CD4-positive, alpha-beta T cell treated with Interleukin-4 for 1 hour (primary cell): ENCODE measurements around the gene LGALS9.
A peak's percentile ranks its signal among the peaks of the same experiment; 100 is the strongest.
"Not testable (repeated sequence)": the region's sequence is repeated elsewhere in the genome, so short reads cannot be mapped to it uniquely, and the experiment has no call there.

Source experiments
- DNase-seq, 2 donors: peaks; one replicate each; pipeline ENCODE4 v3.0.0-alpha.2; 2020 to 2022

LGALS9 gene

DNA sequence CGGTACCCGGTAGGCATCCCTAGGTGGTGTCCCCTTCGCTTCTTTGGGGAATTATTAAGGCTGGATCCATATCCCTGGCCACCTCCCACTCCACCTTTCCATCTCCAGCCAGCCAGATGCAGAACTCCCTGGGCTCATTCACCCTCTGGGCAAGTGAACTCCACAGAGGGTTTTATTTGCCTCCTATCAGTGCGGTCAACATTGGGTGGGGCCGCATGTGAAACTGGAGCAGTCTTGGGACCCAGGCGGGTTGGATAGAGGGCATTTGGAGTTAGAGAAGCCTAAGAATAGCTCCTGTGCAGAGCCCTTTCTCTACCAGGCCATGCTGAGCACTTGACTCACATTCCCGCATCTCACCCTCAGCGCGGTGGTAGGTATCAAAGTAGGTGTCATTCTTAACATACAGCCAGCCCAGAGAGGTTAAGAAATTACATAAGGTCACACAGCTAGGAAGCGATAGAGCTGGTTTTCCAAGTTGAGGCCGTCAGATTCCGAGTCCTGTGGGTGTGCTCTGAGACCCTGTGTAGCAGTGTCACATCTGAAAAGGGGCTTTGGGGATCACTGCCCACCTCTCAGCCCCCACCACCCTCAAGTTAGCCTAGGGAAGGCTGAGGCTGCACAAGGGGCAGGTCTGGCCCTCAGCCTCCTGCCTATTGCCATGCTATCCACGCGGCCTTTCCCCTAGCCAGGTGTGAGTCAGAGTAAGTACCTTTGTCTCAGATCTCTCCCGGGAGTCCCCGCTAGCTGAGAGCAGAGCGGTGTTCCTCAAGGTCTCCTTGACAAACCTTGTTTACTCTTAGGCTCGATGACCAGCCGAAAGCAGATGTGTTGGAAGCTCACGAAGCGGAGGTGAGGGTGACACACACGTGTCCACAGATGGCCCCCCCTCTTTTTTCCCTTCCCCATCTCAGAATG, 26.9 kb upstream of the LGALS9 start:
- DNase-seq = no peak

DNA sequence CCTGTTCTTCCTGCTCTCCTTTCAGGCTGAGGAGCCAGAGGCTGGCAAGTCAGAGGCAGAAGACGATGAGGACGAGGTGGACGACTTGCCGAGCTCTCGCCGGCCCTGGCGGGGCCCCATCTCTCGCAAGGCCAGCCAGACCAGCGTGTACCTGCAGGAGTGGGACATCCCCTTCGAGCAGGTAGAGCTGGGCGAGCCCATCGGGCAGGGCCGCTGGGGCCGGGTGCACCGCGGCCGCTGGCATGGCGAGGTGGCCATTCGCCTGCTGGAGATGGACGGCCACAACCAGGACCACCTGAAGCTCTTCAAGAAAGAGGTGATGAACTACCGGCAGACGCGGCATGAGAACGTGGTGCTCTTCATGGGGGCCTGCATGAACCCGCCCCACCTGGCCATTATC, 25.6 kb upstream of the LGALS9 start:
- DNase-seq = no peak

DNA sequence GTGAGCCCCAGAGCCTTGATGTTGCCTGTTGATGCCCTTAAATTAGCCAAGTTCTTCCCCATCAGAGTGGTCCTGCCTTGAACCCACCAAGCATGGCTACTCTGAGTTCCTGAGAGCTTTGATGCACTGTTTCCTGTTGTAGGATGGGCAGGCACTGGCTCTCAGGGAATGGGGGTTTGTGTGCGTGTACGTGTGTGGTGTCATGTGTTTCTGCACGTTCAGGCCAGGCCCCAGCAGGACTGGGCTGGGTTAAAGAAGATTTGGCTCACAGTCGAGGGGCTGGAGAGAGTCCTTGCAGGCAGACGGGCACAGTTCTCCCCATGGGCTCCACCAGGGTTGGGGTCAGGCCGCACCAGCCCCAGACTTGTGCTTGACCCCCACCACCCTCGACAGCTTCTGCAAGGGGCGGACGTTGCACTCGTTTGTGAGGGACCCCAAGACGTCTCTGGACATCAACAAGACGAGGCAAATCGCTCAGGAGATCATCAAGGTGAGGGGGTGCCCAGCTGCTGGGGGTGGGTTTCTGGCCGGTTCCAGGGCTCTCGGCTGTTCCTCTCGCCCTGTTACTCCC, 23.4 kb upstream of the LGALS9 start:
- DNase-seq = no peak

DNA sequence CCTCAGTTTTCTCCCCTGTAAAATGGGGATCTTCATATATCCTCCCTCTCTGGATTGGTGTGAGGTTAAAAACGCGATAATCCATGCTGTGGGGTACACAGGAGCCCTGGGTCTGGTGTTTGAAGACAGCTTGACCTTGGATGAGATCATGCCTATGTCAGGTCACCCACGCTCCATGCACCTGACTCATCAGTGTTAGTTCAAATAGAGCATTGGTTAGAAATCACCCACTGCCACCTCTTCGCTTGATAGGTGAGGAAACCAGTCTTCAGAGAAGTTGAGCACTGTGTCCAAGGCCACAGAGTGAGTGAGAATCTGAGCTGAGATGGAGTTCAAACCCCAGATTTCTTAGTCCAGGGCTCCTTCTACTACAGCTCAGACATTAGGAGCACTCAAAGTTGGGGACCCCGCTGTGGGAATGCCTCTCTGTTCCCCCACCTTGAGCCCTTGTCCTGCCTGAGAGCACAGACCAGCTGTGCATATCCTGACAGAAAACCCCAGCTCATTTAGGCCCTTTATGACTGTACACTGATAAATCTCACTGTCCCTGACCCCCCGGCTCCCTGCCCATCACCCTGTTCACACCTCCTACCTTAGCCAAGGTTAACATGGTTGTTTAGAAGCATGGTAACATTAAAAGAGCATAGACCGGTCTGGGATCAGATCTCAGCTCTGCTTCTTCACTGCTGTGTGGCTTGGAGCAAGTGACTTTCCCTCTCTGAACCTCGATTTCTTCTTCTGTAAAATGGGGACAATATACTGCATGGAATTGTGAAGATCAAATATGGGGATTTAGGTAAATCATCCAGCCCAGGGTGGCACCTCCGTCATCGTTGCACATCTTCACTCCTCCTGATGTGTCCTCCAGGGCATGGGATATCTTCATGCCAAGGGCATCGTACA, 22.4 kb upstream of the LGALS9 start:
- no peak for DNase-seq

DNA sequence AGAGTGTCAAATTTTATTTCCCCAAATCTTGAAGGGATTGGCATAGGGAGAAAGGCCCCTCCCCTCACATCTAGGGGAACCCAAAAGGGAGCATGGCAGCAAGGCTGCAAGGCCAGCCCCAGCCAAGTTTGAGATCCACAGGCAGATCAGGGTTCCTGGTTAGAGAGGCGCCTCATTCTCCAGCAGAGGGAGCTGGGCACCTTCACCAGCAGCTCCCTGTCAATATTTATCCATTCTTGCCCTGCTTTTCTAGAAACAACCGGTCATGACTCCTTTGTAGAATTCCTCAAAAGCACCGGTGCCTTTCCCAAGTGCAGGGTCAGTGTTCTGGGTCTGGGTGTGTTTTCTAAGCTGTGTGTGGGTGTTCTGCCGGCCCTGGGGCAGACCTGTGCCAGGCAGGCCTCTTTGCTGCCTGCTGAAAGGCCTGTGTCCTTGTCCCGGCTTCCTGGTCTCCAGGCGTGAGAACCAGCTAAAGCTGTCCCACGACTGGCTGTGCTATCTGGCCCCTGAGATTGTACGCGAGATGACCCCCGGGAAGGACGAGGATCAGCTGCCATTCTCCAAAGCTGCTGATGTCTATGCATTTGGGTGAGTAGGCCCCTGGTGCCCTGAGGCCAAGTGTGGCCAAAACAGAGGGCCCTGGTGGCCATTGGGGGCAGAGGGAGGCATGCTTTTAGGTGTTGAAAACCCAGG, 21.2 kb upstream of the LGALS9 start:
- peak; percentile 16 to 34 for DNase-seq

DNA sequence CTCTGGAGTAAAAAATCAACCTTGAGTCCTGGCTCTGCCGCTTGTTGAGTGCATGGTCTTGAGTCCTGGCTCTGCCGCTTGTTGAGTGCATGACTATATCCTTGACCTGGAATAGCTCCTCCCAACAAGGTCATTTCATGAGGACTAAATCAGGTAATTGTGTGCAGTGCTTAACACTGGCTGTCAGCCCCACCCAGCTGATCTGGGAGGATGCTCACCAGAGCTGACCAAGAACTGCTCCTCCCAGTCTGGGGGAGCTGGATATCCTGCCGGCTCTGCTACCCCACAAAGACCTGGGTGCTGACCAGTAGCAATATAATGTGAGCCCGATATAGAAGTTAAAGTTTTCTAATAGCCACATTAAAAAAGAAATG, 20.7 kb upstream of the LGALS9 start:
- DNase-seq = no peak

DNA sequence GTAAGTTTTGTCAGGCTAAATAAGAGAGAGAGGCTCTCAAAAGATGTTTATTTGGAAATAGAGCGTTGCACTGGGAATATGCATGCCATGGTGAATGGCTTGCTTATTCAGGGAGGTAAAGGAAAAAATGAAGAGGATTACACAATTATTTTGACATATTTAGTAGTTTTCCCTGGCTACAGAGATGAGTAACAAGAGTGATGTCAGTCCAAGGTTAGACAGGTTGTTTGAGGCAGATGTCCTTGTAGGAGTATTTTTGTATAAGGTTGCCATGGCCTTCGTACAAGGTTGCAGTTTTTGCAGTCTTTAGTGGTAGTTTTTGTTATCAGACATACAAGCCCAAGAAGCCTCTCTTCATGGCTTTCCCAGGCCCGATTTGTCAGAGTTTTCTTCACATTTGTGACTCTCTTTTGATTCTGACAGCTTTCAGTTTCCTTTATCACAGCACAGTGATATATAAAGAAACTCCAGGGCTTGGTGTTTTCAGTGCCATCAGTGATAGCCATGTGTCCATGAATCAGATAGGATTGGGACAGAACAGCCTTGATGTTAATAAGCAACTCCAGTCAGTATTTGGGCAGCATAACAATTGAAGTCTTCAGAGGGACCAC, 18.7 kb upstream of the LGALS9 start:
- no peak for DNase-seq

DNA sequence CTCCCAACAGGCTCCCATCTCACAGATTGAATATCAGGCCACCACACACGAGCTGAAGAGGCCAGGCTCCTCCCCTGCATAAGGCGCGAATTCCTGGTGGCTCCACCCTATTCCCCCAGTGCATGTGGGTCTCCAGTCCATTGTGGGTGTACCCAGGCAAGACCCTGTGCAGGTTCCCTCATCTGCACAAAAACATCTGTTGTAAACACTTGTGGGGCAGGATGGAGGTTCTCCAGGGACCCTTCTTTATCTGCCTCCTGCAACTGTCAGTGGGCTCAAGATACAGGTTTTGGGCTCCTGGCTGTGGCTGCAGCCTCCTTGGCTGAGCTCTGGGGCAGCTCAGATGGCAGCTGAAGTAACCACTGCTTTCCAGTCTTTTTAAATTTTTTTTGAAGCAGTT, 17.6 kb upstream of the LGALS9 start:
- no peak for DNase-seq

DNA sequence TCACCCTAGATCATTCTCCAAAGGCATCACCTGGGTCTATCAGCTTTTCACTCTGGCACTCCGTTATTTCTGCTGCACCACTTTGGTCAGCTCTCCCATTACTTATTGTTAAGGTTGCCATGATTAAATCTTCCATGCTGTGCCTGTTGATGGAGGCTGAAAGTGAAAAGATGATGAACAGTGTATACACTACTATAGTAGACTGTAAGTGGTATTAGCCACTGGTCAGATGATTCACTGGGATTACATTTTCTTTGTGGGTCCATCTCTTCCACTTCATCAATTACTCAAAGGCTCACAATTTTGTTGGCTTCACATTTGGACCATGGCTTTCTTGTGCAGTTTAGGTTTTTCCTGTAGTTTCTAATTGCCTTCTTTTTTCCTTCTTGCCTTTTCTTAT, 15.9 kb upstream of the LGALS9 start:
- DNase-seq = no peak

DNA sequence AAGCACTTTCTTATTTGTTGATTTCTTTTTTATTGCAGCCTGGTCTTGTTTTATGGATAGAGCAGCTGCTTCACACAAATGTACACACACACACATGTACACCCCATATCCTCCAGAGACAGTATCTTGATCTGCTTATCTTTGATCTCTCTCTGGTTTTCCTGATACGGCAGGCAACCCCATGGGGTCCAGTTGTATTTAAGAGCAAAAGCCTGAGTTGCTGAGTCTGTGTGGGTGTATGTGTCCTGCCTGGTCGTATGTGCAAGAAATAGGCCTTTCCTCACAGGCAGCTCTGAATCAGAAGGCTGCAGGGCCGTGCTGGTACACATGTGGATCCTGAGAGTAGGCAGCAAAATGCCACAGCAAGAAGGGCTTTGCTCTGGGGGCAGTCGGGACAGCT, 14.6 kb upstream of the LGALS9 start:
- peak in 1 of 2 donors; percentile 13 for DNase-seq

DNA sequence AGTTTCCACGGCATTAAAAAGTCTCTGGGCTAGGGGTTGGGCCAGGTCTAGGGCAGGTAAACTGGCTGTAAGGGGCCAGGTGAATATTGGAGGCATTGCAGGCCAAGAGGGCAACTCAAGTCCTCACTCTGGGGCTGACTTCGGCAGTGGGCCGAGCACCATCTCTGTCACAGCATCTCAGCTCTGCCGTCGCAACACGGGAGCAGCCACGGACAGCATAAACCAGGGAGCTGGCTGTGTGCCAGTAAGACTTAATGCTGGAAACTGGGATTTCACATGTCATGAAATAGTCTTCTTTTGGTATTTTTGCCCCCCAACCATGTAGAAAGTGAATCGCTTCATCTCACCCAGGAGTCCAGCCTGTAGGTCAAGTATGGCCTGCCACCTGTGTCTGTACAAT, 12.6 kb upstream of the LGALS9 start:
- no peak for DNase-seq

DNA sequence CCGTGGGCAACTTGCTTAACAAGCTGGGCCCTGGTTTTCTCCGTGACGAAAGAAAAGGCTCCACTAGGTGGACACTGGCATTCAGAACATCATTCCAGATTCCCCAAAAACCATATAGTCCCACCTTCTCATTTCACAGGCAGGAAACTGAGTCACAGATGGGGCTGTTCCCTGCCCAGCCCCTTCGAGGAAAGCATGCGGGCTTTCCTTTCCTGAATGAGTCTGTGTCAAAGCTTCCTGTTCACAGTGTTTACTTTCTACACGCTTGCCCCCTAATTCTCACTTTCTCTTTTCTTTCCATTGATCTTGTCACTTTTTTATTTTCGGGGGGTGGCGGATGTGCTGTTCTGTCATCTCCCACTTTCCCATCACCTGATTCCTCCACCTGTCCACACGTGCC, 10.3 kb upstream of the LGALS9 start:
- DNase-seq = no peak

DNA sequence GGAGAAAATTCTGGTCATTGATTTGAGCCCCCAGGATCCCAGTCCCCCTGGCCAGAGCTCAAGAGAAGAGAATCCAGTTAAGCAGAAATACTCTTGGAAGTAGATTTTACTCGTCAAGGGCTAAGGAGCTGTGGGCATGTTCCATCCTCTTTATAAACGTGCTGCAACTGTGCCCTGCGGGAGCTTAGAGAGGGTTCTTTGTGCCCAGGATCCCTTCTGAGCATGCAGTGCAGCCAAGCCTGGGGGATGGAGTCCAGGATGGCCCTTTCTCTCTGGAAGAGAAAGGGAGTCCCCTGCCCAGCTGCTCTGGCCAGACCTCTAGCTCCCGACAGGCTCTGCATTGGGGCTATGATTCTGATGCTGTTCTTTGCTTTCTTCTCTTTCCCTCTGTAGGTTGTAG, 9.5 kb upstream of the LGALS9 start:
- no peak for DNase-seq

DNA sequence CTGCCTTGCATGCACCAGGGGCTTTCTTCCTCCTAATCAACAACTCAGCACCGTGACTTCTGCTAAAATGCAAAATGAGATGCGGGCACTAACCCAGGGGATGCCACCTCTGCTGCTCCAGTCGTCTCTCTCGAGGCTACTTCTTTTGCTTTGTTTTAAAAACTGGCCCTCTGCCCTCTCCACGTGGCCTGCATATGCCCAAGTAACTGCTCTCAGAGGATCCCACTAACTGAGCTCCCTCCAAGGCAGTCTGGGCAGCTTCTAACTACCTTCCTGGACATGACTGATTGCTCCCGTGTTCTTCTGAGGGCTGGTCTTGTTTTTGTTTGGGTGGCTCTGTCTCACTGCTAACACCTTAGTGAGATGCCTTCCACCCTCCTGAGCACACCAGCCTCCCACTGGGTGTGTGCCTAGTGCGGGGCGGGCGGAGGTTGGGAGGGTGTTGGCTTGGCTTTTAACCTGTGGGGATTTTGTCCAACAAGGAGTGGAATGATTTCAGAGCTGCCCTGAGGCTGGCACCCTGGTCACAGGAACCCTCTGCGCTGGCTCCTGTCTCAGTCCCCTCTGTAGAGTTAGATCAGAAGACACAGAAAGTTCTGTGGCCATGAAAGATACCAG, 8.9 kb upstream of the LGALS9 start:
- no peak for DNase-seq

DNA sequence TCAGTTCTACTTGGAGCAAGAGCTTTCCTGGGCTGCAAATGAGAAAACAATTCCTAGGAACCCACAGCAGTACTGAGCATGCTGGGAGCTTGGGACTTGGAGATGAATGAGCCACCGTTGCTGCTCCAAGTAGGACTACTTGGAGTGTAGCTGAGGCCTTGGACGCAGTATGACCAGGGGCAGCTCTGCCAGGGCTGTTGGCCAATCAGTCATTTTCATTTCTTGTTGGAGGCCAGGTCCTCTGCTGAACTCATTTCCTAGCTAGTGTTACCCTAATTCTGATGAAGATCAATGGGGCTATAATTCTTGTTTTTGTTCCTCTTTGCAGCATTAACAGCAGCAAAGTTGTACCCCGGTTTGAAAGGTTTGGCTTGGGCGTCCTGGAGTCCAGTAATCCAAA, 8.0 kb upstream of the LGALS9 start:
- no peak for DNase-seq

DNA sequence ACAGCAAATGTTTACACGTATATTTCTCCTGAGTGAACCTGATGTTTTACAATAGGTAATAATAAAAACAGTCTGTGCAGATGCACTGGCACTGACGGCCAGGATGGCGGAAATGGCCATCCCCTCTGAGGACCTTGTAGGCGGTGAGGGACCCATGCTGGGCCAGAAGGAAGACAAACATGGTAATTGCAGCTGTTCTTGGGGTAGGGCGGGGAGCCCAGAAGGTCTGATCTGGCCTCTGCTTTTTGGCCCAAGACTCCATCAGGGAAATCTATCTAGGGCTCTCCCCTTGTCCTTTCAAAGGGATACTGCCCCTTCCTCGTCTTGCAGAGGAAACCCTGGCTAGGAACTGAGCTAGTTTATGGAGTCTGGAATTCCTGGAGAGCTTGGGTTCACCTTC, 7.4 kb upstream of the LGALS9 start:
- DNase-seq = no peak

DNA sequence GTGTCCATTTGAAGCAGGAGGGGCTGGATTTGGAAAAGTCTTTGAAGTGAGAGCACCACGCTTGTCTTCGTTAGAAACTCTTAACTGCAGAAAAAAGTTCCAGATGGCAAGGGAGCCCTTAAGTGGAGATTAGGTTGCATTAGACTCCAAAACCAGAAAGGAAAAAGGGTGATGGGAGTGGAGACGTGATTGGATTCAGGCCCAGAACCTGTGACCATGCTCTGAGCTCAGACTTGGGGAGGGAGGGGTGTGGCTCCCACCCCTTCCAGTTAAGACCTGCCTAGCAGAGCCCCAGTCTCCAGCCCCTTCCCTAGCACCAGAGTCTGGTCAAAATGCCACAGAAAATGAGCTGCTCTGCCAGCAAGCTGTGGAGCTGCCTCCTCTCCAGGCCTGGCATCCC, 6.4 kb upstream of the LGALS9 start:
- DNase-seq = no peak

DNA sequence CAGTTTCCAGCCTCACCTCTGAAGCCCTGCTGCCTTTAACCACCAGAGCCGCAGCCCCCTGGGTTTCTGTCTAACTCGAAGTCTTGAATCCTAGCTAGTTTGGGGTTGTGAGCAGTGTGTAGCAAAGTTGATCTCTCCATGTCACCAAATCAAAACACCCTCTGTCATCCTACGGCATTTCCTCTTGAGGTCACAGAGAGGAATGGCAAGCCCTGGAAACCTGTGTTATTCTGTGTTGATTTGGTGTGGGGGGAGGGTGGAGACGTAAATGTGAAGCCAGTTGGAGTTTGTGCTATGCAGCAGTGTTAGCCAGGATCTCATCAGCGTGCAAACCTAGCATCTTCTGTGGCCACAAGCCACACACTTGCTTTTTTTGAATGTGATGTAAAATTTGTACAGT, 5.1 kb upstream of the LGALS9 start:
- no peak for DNase-seq

DNA sequence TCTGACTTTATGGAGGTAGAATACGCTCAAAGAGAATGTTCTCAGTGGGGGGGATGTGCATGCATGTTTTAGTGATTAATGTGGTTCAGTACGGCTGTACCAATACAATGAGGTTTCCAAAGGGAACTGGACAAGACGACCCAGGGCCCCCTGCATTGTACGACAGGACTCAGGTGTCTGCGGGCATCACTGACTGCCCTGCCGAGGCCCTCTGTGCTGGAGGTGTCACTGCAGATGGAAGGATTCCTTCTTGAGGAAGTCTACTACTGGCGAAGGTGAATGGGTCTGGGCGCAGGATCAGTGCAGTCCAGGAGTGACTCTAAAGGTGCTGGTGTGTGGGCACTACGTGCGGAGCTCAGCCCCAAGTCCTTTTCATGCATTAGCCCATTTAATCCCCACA, 3.5 kb upstream of the LGALS9 start:
- DNase-seq = no peak

DNA sequence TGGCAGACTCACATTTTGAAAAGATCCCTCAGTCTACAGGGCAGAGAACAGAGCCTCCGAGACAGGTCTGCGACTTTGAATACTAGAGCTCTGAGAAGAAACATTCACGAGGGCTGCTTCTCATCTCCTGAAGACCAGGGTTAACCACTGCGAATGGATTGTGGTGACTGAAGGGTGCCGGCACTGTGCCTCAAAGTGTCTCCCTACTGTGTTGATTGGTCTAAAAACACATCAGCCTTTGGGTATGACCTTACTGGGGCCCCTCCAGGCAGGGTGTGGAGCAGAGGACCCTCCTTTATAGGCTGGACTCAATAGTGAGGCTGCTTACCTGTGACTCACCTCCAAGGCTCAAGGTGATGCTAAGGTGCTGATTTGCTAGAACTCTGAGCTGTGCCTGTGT, 2.6 kb upstream of the LGALS9 start:
- DNase-seq = no peak

DNA sequence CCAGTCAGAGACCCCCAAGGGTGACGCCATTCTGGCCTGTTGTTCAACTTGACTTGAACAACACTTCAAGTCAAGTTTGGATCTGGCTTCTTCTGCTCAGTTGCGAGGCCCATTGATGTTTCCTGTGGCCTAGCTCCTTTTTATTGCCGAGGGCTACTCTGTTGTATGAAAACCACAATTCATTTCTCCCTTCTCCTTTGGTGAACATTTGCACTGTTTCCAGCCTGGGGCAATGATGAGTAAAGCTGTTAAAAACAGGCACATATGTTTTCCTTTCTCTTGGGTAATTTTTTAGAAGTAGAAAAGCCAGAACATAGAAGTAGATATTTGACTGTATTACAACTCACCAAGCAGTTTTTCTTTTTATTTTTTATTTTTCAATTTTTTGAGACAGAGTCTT, 1.7 kb upstream of the LGALS9 start:
- DNase-seq = not testable (repeated sequence)

DNA sequence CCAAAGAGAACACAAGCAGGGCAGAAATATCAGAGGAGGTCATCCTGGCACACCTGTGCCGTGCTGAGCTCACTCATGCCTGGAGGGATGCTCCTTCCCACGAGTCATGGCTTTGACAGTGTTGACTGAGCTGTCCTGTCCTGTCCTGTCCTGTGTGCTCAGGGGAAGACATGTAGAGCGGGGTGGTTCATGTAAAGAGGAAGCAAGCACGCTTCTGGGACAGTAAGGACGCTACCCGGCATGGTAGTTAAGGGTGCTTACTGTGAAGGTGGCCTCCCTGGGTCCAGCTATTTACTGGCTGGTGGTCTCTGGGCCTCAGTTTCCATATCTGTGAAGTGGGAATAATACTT, 398 bp downstream of the LGALS9 start:
- DNase-seq = peak; percentile 16 to 26
